Thyroid gland (tissue), 4 donors: ENCODE measurements around the gene RSRC1. TPM values are rescaled to one million over a fixed set of nuclear protein-coding genes. Genes with fewer than 3 reads are reported as not detected.

Experiments used
- DNase-seq, 2 donors: peaks; one replicate each; pipeline ENCODE4 v3.0.0-alpha.2; 2019
- H3K27ac ChIP-seq, 3 donors: fragments of 200-600 bp; sonication (generic); 1 replicate in 2 of 3; 2 replicates in 1 of 3; pipeline ENCODE4 v1.5.1; 2016 to 2019; ENCODE audit warnings: mild to moderate bottlenecking in 1 of 3, moderate library complexity in 1 of 3
- H3K27me3 ChIP-seq: fragments of 200-600 bp; sonication (generic); one replicate; pipeline ENCODE4 v1.5.1; 2019
- H3K36me3 ChIP-seq, 2 donors: fragments of 200-600 bp; sonication (generic); one replicate each; pipeline ENCODE4 v1.5.1; 2016 to 2019
- H3K4me1 ChIP-seq, 2 donors: fragments of 200-600 bp; sonication (generic); one replicate each; pipeline ENCODE4 v1.5.1; 2017 to 2019
- H3K4me3 ChIP-seq, 3 donors: fragments of 200-600 bp; sonication (generic); replicated peaks in 1 of 3; 1 replicate in 2 of 3; 2 replicates in 1 of 3; pipeline ENCODE4 v1.5.1; 2016; ENCODE audit warnings: mild to moderate bottlenecking in 1 of 3
- H3K9me3 ChIP-seq: fragments of 200-600 bp; sonication (generic); one replicate; pipeline ENCODE4 v1.5.1; 2017
- POLR2A ChIP-seq, 2 donors: fragments of 450-650 bp; IDR thresholded peaks; one replicate each; pipeline ENCODE4 v1.6.1; 2017; ENCODE audit warnings: antibody characterized with exemption in 2 of 2, mild to moderate bottlenecking in 2 of 2, moderate library complexity in 1 of 2
- WGBS, 2 donors: methylation state at CpG; one replicate each; pipeline ENCODE4 v1.1.5; 2017; 5-methylcytosine and 5-hydroxymethylcytosine counted together
- intact Hi-C: fragments of 100-400 bp; cut with DNase I; formaldehyde crosslinking; loops from one replicate; pipeline ENCODE4 v1.15.1; 2023
- total RNA-seq, 4 donors: library from RNA; depleted of rRNA; stranded (reverse); fragments of >200 nt; gene quantifications; one replicate each; pipeline ENCODE4 v1.2.3, GENCODE V29; 2016
- TF ChIP-seq, protein P1 (sequence below), 6 experiments: fragments of 200-600 bp in 3 of 6; fragments of 450-650 bp in 3 of 6; sonication (generic) in 3 of 6; IDR thresholded peaks; one replicate each; pipeline ENCODE4 v1.5.1; 2016 to 2019; ENCODE audit warnings: antibody characterized with exemption in 6 of 6, mild to moderate bottlenecking in 2 of 6, inconsistent platforms in 1 of 6, moderate library complexity in 1 of 6

RSRC1 gene
- total RNA-seq, 4 donors from 2014 or later = 51.7 to 65.4 (median 59.9) TPM

DNA sequence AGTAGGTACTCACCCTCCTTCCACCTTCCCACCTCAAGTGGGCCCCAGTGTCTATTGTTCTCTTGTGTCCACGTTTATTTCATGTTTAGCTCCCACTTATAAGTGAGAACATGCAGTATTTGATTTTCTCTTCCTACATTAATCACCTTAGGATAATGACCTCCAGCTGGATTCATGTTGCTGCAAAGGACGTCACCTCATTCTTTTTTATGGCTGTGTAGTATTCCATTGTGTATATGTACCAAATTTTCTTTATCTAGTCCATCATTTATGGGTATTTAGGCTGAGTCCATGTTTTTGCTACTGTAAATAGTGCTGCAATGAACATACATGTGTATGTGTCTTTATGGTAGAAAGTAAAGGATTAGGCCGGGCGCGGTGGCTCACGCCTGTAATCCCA is 455.2 kb downstream of the RSRC1 start:
- WGBS, 2 donors = 96 to 97% methylated on average over 6 of the region's 6 CpGs
- TF ChIP-seq, protein P1, sequence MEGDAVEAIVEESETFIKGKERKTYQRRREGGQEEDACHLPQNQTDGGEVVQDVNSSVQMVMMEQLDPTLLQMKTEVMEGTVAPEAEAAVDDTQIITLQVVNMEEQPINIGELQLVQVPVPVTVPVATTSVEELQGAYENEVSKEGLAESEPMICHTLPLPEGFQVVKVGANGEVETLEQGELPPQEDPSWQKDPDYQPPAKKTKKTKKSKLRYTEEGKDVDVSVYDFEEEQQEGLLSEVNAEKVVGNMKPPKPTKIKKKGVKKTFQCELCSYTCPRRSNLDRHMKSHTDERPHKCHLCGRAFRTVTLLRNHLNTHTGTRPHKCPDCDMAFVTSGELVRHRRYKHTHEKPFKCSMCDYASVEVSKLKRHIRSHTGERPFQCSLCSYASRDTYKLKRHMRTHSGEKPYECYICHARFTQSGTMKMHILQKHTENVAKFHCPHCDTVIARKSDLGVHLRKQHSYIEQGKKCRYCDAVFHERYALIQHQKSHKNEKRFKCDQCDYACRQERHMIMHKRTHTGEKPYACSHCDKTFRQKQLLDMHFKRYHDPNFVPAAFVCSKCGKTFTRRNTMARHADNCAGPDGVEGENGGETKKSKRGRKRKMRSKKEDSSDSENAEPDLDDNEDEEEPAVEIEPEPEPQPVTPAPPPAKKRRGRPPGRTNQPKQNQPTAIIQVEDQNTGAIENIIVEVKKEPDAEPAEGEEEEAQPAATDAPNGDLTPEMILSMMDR (IDR thresholded peaks at IDR 0.05) = no peak
- TF ChIP-seq POLR2A (IDR thresholded peaks at IDR 0.05) = no peak
- Histone ChIP-seq H3K4me3 (no peak overlapping the region), H3K4me1 (no peaks in the 10 kb centered on the region), H3K36me3 (no peaks in the 10 kb centered on the region), H3K27me3 (no peaks in the 10 kb centered on the region), H3K9me3 (no peaks in the 10 kb centered on the region), H3K27ac (no peak overlapping the region)
- intact Hi-C loops = no loop called here
- no peak for DNase-seq

DNA sequence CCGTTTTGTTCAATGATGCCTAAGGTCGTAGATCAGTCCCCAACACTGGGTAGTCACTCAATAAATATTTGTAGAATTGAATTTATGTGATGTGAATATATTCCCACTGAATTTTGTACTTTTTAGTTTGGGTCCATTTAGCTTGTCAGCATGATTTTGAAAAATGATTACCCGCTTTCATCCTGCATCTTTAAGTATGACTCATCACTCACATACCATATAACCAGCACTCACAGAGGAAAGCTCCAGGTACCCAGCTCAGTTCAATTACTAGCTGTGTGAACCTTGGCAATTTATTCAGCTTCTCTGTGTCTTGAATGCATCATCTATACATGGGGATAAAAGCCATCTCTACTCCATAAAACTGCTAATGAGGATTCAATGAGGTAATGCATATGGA is 458.9 kb downstream of the RSRC1 start:
- Histone ChIP-seq H3K36me3 (no peaks in the 10 kb centered on the region), H3K9me3 (no peaks in the 10 kb centered on the region), H3K27me3 (no peaks in the 10 kb centered on the region), H3K4me3 (no peak overlapping the region), H3K4me1 (no peaks in the 10 kb centered on the region), H3K27ac (no peak overlapping the region)
- 91 to 92% methylated on average over 3 of the region's 3 CpGs for WGBS, 2 donors
- no peak for TF ChIP-seq POLR2A (IDR thresholded peaks at IDR 0.05)
- TF ChIP-seq, protein P1 (IDR thresholded peaks at IDR 0.05) = no peak
- no peak for DNase-seq
- intact Hi-C loops = no loop called here

GRCh38 chr3:158569794-158570193 is 459.9 kb downstream of the RSRC1 start:
- Histone ChIP-seq H3K9me3 (no peaks in the 10 kb centered on the region), H3K4me3 (no peak overlapping the region), H3K4me1 (no peaks in the 10 kb centered on the region), H3K27me3 (no peaks in the 10 kb centered on the region), H3K27ac (no peak overlapping the region), H3K36me3 (no peaks in the 10 kb centered on the region)
- 54 to 59% methylated on average over 3 of the region's 3 CpGs for WGBS, 2 donors
- intact Hi-C loops = no loop called here
- TF ChIP-seq, protein P1 (IDR thresholded peaks at IDR 0.05) = no peak
- no peak for TF ChIP-seq POLR2A (IDR thresholded peaks at IDR 0.05)
- DNase-seq = peak in 1 of 2 donors; percentile 4

DNA sequence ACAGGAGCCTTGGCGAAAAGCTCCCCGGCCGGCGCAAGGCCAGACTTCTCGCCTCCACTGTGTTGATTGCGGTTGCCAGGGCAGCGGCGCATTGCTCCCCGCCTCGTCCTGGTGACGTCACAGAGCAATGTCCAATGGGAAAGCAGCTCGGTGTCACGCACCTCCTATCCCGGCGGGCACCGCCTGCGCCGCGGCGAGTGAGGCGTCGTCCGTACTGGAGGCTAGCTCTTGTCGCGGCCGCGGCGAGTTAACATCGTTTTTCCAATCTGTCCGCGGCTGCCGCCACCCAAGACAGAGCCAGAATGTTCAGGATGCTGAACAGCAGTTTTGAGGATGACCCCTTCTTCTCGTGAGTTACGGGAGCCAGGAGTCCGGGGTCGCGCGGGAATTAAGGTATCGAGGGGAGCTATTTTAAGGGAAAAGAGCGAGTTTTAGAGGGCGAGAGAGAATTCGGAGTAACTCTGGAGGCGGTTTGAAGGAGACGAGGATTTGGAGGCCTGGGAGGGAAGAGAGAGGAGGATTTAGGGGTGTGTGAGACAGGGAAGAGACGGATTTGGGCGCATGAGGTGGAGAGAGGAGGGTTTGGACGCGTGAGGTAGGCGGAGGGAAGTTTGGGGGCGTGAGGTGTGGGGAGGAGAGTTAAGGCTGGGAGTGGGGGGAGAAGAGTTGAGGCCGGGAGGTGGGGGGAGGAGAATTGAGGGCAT is 461.3 kb downstream of the RSRC1 start, which contains the start of gene MLF1:
MLF1 (plus strand) TSS at position 196 of the 704 bp plus-strand sequence; CDS start at position 303, 107 bp downstream.
- 1% methylated on average over 41 to 46 of the region's 51 CpGs for WGBS, 2 donors
- H3K27ac ChIP-seq = peak within 1 kb of the TSS in 2 of 3 donors; percentile 39 to 63

More for the DNA sequence above, 461.3 kb downstream of the RSRC1 start, which contains the start of gene MLF1:
- H3K9me3 ChIP-seq = no peaks in the 10 kb centered on the region
- peak within 1 kb of the TSS; percentile 30 to 53 (median 49) for H3K4me3 ChIP-seq
- H3K4me1 ChIP-seq = no peaks in the 10 kb centered on the region
- H3K27me3 ChIP-seq = no peaks in the 10 kb centered on the region
- H3K36me3 ChIP-seq = no peaks in the 10 kb centered on the region
- intact Hi-C loops = no loop called here
- TF ChIP-seq, protein P1 (IDR thresholded peaks at IDR 0.05) = peak in 1 of 6 experiments; percentile 18
- TF ChIP-seq POLR2A (IDR thresholded peaks at IDR 0.05) = peak in 1 of 2 donors; percentile 87
- peak; percentile 95 to 97 for DNase-seq
